ENCODE measurements around the gene ANAPC16.

Gene ANAPC16

GRCh38 chr10:72255977-72256729 is 40.3 kb downstream of the ANAPC16 start:
- no peaks in the 10 kb centered on the region for H3K36me3 ChIP-seq (ENCODE audit: control insufficient read depth, insufficient read depth, low read length)
- H3K79me2 ChIP-seq: no peaks in the 10 kb centered on the region
- H3K9me3 ChIP-seq (ENCODE audit: control insufficient read depth, low read length): no peaks in the 10 kb centered on the region
- H3K4me3 ChIP-seq (ENCODE audit: low read depth, low read length): no peak overlapping the region
- H3K9ac ChIP-seq: no peak overlapping the region
- TF ChIP-seq, protein P1, sequence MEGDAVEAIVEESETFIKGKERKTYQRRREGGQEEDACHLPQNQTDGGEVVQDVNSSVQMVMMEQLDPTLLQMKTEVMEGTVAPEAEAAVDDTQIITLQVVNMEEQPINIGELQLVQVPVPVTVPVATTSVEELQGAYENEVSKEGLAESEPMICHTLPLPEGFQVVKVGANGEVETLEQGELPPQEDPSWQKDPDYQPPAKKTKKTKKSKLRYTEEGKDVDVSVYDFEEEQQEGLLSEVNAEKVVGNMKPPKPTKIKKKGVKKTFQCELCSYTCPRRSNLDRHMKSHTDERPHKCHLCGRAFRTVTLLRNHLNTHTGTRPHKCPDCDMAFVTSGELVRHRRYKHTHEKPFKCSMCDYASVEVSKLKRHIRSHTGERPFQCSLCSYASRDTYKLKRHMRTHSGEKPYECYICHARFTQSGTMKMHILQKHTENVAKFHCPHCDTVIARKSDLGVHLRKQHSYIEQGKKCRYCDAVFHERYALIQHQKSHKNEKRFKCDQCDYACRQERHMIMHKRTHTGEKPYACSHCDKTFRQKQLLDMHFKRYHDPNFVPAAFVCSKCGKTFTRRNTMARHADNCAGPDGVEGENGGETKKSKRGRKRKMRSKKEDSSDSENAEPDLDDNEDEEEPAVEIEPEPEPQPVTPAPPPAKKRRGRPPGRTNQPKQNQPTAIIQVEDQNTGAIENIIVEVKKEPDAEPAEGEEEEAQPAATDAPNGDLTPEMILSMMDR (IDR thresholded peaks at IDR 0.05): no peak
- no peaks in the 10 kb centered on the region for H3K27me3 ChIP-seq (ENCODE audit: control insufficient read depth, insufficient read depth, low read length)
- peak overlapping the region; percentile 88 for H3K27ac ChIP-seq
- H3K4me1 ChIP-seq: peaks cover 39% of the 10 kb centered on the region
- peak overlapping the region; percentile 1 for H3K4me2 ChIP-seq (ENCODE audit: low read length)
- peak overlapping the region; percentile 93 for H2AFZ ChIP-seq

DNA sequence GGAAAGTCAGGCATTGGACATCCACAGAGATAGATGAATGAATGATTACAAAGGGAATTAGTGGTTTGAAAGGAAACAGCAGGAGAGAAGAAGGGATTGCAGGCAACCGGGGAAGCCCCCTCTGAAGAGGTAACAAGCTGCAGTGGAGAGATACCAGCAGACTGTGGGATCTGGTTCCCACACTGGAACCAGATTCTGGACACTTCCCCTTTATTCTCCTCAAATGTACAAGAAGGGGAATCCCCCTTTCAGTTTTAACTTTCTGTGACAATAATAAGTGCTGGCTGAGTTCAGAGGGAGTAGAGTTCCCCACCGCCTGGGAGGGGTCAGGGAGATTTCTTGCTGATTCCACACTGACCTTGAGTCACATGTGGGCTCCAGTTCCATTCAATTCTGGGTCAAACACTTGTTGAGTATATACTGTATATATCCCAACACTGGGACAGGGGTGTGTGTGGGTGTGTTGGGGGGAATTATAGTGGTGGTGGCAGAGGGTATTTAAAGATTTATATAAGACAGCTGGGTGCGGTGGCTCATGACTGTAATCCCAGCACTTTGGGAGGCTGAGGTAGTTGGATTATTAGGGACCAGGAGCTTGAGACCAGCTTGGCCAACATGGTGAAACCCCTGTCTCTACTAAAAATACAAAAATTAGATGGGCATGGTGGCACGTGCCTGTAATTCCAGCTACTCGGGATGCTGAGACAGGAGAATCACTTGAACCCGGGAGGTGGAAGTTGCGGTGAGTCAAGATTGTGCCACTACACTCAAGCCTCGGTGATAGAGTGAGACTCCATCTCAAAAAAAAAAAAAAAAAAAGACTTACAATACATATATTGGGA is 41.5 kb downstream of the ANAPC16 start:
- TF ChIP-seq, protein P1 (IDR thresholded peaks at IDR 0.05): no peak
- Histone ChIP-seq H3K4me1 (peaks cover 46% of the 10 kb centered on the region), H3K79me2 (no peaks in the 10 kb centered on the region), H3K27ac (no peak overlapping the region), H3K27me3 (ENCODE audit: control insufficient read depth, insufficient read depth, low read length) (no peaks in the 10 kb centered on the region), H3K9ac (no peak overlapping the region), H3K4me2 (ENCODE audit: low read length) (peak overlapping the region; percentile 40), H2AFZ (no peak overlapping the region), H3K36me3 (ENCODE audit: control insufficient read depth, insufficient read depth, low read length) (no peaks in the 10 kb centered on the region), H3K4me3 (ENCODE audit: low read depth, low read length) (no peak overlapping the region), H3K9me3 (ENCODE audit: control insufficient read depth, low read length) (no peaks in the 10 kb centered on the region)

DNA sequence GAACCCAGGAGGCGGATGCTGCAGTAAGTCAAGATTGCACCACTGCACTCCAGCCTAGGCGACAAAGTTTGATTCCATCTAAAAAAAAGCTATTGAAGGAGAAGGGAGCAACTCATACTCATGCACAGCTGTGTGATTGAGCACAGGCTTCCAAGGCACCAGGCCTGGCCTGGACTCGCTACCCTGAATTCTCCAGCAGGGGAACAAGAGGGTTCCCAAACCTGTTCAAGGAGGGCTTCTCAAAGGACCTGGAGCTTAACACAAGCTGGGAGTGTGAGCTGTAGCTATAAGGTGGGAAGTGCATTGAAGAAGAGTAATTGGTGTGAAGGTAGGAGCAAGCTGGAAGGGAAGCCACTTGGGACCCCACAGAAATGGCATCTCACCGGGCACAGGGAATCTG is 42.8 kb downstream of the ANAPC16 start:
- no peak overlapping the region for H2AFZ ChIP-seq
- peak overlapping the region; percentile 37 for H3K27ac ChIP-seq
- TF ChIP-seq, protein P1 (IDR thresholded peaks at IDR 0.05): no peak
- no peak overlapping the region for H3K4me3 ChIP-seq (ENCODE audit: low read depth, low read length)
- H3K4me2 ChIP-seq (ENCODE audit: low read length): no peak overlapping the region
- H3K36me3 ChIP-seq (ENCODE audit: control insufficient read depth, insufficient read depth, low read length): no peaks in the 10 kb centered on the region
- H3K27me3 ChIP-seq (ENCODE audit: control insufficient read depth, insufficient read depth, low read length): no peaks in the 10 kb centered on the region
- peaks cover 51% of the 10 kb centered on the region for H3K4me1 ChIP-seq
- H3K9ac ChIP-seq: no peak overlapping the region
- H3K79me2 ChIP-seq: no peaks in the 10 kb centered on the region
- no peaks in the 10 kb centered on the region for H3K9me3 ChIP-seq (ENCODE audit: control insufficient read depth, low read length)

- no peak overlapping the region for H3K9ac ChIP-seq
- H3K27ac ChIP-seq: peak overlapping the region; percentile 89
- H3K4me1 ChIP-seq: peaks cover 49% of the 10 kb centered on the region
- no peaks in the 10 kb centered on the region for H3K27me3 ChIP-seq (ENCODE audit: control insufficient read depth, insufficient read depth, low read length)
- no peaks in the 10 kb centered on the region for H3K36me3 ChIP-seq (ENCODE audit: control insufficient read depth, insufficient read depth, low read length)
- peak overlapping the region; percentile 89 for H2AFZ ChIP-seq
- peak overlapping the region; percentile 98 for H3K4me2 ChIP-seq (ENCODE audit: low read length)
- TF ChIP-seq, protein P1 (IDR thresholded peaks at IDR 0.05): no peak
- peak overlapping the region; percentile 61 for H3K4me3 ChIP-seq (ENCODE audit: low read depth, low read length)
- no peaks in the 10 kb centered on the region for H3K9me3 ChIP-seq (ENCODE audit: control insufficient read depth, low read length)
- no peaks in the 10 kb centered on the region for H3K79me2 ChIP-seq
Observed at GRCh38 chr10:72259491-72260238, 43.9 kb downstream of the ANAPC16 start.
